ENCODE measurements around the gene CHST11. TPM values are rescaled to one million over a fixed set of nuclear protein-coding genes. Genes with fewer than 3 reads are reported as not detected.
"Not testable (repeated sequence)": the region's sequence is repeated elsewhere in the genome, so short reads cannot be mapped to it uniquely, and the experiment has no call there.

CHST11 gene
- total and polyA plus RNA-seq, 10 donors = 5.2 to 65.1 (median 48.4) TPM

GRCh38 chr12:104560881-104561280, 104.1 kb downstream of the CHST11 start:
- no peak overlapping the region for H3K4me3 ChIP-seq
- no peak for DNase-seq
- no peak for TF ChIP-seq POLR2AphosphoS5 (IDR thresholded peaks at IDR 0.05)
- peaks cover 0 to 14% (median 3%) of the 10 kb centered on the region in 6 donors for H3K36me3 ChIP-seq
- intact Hi-C loops (cut with DNase I; ENCODE audit: low total_unique reads) = no loop called here
- no peaks in the 10 kb centered on the region for H3K27me3 ChIP-seq (replicated peaks in 1 of 7)
- H3K27ac ChIP-seq = no peak overlapping the region
- 74 to 89% (median 85%) methylated on average over 5 of the region's 5 CpGs for WGBS, 5 donors
- peaks cover 0 to 14% (median 11%) of the 10 kb centered on the region in 8 donors for H3K9me3 ChIP-seq
- H3K4me1 ChIP-seq = peaks cover 0 to 11% (median 5%) of the 10 kb centered on the region in 6 donors

- H3K4me3 ChIP-seq = no peak overlapping the region
- H3K9me3 ChIP-seq = peaks cover 0 to 14% (median 11%) of the 10 kb centered on the region in 8 donors
- H3K36me3 ChIP-seq = peaks cover 0 to 14% (median 3%) of the 10 kb centered on the region in 6 donors
- no peak for DNase-seq
- H3K27me3 ChIP-seq (replicated peaks in 1 of 7) = no peaks in the 10 kb centered on the region
- WGBS, 5 donors = 95 to 100% (median 98%) methylated on average over 4 of the region's 4 CpGs
- intact Hi-C loops (cut with DNase I; ENCODE audit: low total_unique reads) = no loop called here
- H3K27ac ChIP-seq = no peak overlapping the region
- no peak for TF ChIP-seq POLR2AphosphoS5 (IDR thresholded peaks at IDR 0.05)
- TF ChIP-seq CTCF (IDR thresholded peaks at IDR 0.05 in 8 of 11, conservative IDR thresholded peaks at IDR 0.05 in 3 of 11) = no peak
- TF ChIP-seq POLR2A (IDR thresholded peaks at IDR 0.05) = no peak
- H3K4me1 ChIP-seq = peaks cover 0 to 24% (median 6%) of the 10 kb centered on the region in 6 donors
Measured at GRCh38 chr12:104562763-104563162, 106.0 kb downstream of the CHST11 start.

- H3K4me1 ChIP-seq = peaks cover 14 to 43% (median 23%) of the 10 kb centered on the region in 6 donors
- H3K9me3 ChIP-seq = peaks cover 0 to 14% (median 11%) of the 10 kb centered on the region in 8 donors
- 81 to 98% (median 97%) methylated on average over 3 of the region's 3 CpGs for WGBS, 5 donors
- DNase-seq; intact Hi-C loops (cut with DNase I; ENCODE audit: low total_unique reads); H3K27me3 ChIP-seq (replicated peaks in 1 of 7); H3K4me3 ChIP-seq; H3K27ac ChIP-seq: not testable (repeated sequence)
- peaks cover 0 to 14% (median 3%) of the 10 kb centered on the region in 6 donors for H3K36me3 ChIP-seq
Measured at GRCh38 chr12:104564662-104565061, 107.9 kb downstream of the CHST11 start.

- no peak for DNase-seq
- Histone ChIP-seq H3K27me3 (replicated peaks in 1 of 7) (no peaks in the 10 kb centered on the region), H3K36me3 (peaks cover 0 to 14% (median 3%) of the 10 kb centered on the region in 6 donors), H3K9me3 (peaks cover 0 to 14% (median 11%) of the 10 kb centered on the region in 8 donors), H3K4me1 (peaks cover 24 to 54% (median 34%) of the 10 kb centered on the region in 6 donors), H3K4me3 (no peak overlapping the region), H3K27ac (no peak overlapping the region)
- TF ChIP-seq CTCF (IDR thresholded peaks at IDR 0.05 in 8 of 11, conservative IDR thresholded peaks at IDR 0.05 in 3 of 11) (no peak), POLR2AphosphoS5 (IDR thresholded peaks at IDR 0.05) (no peak), POLR2A (IDR thresholded peaks at IDR 0.05) (no peak)
- WGBS, 5 donors = 79 to 88% (median 83%) methylated on average over 8 of the region's 8 CpGs
- intact Hi-C loops (cut with DNase I; ENCODE audit: low total_unique reads) = no loop called here
Measured at GRCh38 chr12:104565606-104566243, 109.0 kb downstream of the CHST11 start.

- TF ChIP-seq CTCF (IDR thresholded peaks at IDR 0.05 in 8 of 11, conservative IDR thresholded peaks at IDR 0.05 in 3 of 11) (no peak), POLR2AphosphoS5 (IDR thresholded peaks at IDR 0.05) (no peak), POLR2A (IDR thresholded peaks at IDR 0.05) (no peak)
- whole genome bisulfite sequencing, 5 donors = 80 to 90% (median 88%) methylated on average over 6 of the region's 6 CpGs
- intact Hi-C loops (cut with DNase I; ENCODE audit: low total_unique reads) = no loop called here
Measured at GRCh38 chr12:104566244-104566993, 109.7 kb downstream of the CHST11 start.

More at GRCh38 chr12:104566244-104566993, 109.7 kb downstream of the CHST11 start:
- no peak for DNase-seq
- Histone ChIP-seq H3K36me3 (peaks cover 0 to 14% (median 3%) of the 10 kb centered on the region in 6 donors), H3K27ac (no peak overlapping the region), H3K9me3 (peaks cover 0 to 14% (median 11%) of the 10 kb centered on the region in 8 donors), H3K4me1 (peaks cover 28 to 60% (median 41%) of the 10 kb centered on the region in 6 donors), H3K4me3 (no peak overlapping the region), H3K27me3 (replicated peaks in 1 of 7) (no peaks in the 10 kb centered on the region)

All from spleen (tissue), 11 donors.